GM12872 (cell line): ENCODE results near the gene TEAD1.

Source experiments
- CTCF ChIP-seq: IDR thresholded peaks from 3 replicates; pipeline ENCODE4 v1.5.1; 2011; ENCODE audit warnings: low read depth, mild to moderate bottlenecking, low read length, moderate library complexity; ENCODE audit not compliant: insufficient read depth

Gene TEAD1

DNA sequence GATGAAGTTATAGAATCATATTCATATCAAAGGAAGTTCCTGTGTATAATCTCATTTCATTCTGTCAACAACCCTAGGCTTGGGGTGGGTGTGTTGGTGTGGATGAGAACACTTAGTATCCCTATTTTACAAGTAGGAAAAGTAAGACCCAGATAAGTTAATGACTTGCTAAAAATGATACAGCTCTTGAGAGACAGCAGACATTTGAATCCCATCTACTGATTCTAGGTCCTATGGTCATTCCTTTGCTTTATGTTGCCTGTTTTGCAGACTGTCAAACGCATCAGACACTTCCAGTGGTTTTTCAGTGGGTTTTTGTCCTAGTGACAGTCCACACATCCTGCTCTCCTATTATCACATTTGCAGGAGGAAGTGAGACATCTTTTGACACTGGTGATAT is 153.1 kb downstream of the TEAD1 start:
- no peak for TF ChIP-seq CTCF

GRCh38 chr11:12827929-12828812 is 153.9 kb downstream of the TEAD1 start:
- TF ChIP-seq CTCF = no peak

- TF ChIP-seq CTCF = no peak
Observed at GRCh38 chr11:12829131-12829530, 154.9 kb downstream of the TEAD1 start.

DNA sequence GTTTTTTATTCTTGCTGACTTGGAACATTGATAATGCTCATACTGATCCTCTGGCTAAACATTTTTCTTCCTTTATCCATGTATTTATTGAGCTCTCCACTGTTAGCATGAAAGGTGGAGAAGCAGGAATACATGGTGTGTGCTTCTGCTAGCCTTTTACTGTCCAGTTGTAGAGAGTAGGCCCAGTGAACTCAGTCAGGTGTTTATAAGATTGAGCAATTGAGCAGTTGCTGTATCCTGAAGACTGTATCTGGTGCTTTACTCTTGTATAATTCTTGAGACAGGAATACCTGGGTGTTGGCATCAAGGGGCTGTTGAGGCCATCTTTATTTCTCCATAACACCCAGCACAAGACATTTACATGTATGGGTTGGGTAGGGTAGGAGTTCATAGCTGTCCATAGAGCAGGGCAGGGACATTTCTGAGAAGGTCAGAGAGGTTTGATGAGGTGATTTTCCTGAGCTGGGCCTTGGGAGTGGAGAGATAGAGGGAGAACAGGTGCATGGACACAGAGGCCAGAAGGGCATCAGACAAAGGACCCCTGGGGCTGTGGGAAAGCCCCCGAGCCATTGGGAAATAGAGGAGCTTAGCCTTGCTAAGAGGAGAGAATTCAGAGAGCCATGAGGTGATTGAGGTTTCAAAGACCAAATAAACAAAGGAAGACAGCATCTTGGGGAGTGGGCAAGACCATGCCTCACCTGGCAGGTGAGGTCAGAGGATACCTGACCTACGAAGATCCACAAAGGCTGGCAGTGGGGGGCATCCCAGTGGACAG is 155.5 kb downstream of the TEAD1 start:
- no peak for TF ChIP-seq CTCF

- no peak for TF ChIP-seq CTCF
Observed at GRCh38 chr11:12831471-12832202, 157.4 kb downstream of the TEAD1 start.

DNA sequence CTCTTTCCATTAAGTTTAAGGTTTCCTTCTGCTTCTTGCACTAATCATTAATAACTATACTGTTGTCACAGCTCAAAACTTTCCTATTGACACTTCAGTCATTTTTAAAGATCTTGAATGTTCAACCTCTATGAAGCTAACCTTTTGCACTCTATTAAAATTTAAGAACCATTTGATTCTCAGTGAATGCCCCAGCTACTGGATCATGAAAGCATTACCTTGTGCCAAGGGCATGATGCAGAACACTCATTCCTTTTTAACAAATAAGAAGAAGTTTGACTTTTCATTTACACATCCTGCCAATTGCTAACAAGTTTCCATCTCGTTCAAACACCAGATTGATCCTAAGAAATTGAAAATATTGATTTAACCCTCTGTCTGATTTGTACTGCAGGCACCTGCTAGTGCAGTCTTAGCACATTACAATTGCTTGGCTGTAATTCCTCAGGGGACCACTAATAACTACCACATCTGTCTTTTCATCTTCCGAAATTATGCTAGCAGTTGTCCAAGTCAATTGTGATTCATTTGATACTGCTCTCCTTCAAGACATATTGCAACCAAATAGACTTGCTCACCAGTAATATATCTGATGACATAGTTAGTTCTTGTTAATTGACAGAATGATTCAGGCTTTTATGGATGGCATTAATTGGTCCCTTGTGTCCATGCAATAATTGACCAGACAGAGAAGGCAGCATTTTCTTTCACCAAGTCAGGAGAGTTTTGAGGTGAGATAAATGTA is 158.4 kb downstream of the TEAD1 start:
- TF ChIP-seq CTCF = no peak

DNA sequence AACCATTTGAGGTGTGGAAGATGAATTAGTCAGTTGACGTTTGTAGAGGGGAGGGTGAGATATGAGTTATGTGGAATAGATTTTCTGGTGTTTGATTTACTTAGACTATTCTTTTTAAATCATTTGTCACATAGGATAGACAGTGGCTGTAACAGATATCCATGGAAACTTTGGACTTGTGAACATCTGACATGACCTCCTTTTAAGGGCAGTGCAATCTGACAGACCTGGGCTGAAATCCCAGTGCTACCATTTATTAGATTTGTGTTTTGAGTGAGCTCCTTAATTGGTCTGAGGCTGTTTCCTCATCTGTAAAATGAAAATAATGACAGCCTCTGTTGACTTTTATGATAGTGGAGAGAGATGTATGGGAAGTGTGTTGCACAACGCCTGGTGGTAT is 159.9 kb downstream of the TEAD1 start:
- no peak for TF ChIP-seq CTCF
